Erythroblast (primary cell): Measurements from ENCODE around the gene CACNG6.
A peak's percentile ranks its signal among the peaks of the same experiment; 100 is the strongest.

Source experiments
- DNase-seq, 2 experiments: peaks; one replicate each; lab custom pipeline; 2025; lab: John Stamatoyannopoulos, UW
- GATA1 ChIP-seq: IDR thresholded peaks from 2 replicates; pipeline ENCODE4 v1.6.1; 2011; ENCODE audit warnings: low read depth, mild to moderate bottlenecking, control low read depth, low read length, moderate library complexity
- POLR2A ChIP-seq: IDR thresholded peaks from 2 replicates; pipeline ENCODE4 v1.6.1; 2011; ENCODE audit warnings: mild to moderate bottlenecking, low read length

The CACNG6 gene

DNA sequence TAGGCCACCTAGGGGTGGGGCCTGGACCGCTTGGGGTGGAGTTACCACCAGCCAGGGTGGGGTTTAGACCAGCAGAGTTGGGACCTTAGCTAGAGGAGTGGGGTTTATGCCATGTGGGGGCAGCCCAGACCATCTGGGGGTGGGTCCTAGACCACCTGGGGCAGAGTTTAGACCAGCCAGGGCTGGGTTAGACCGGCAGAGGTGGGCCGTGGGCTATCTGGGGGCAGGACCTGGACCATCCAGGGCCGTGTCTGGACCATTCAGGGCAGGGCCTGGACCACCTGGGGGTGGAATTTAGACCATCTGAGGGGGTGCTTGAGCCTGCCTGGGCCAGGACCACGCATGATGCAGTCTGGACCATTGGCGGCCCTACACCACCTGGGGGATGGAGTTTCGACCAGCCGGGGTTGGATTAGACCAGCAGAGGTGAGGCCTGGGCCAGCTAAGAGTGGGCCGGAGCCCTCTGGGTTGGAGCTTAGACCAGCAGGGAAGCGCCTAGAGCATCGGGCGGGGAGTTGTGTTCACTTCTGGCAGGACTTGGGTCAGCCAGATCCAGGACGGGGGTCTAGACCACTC is 10.0 kb upstream of the CACNG6 start:
- no peak for DNase-seq
- TF ChIP-seq GATA1: no peak
- no peak for TF ChIP-seq POLR2A

DNA sequence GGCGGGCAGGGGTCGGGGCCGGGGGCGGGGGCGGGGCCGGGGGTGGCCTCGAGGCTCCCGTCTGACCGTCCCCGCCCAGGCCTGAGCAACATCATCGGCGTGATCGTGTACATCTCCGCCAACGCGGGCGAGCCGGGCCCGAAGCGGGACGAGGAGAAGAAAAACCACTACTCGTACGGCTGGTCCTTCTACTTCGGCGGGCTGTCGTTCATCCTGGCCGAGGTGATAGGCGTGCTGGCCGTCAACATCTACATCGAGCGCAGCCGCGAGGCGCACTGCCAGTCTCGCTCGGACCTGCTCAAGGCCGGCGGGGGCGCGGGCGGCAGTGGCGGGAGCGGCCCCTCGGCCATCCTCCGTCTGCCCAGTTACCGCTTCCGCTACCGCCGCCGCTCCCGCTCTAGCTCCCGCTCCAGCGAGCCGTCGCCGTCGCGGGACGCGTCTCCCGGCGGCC is 9.4 kb upstream of the CACNG6 start:
- TF ChIP-seq GATA1 (no peak), POLR2A (no peak)
- DNase-seq: no peak

DNA sequence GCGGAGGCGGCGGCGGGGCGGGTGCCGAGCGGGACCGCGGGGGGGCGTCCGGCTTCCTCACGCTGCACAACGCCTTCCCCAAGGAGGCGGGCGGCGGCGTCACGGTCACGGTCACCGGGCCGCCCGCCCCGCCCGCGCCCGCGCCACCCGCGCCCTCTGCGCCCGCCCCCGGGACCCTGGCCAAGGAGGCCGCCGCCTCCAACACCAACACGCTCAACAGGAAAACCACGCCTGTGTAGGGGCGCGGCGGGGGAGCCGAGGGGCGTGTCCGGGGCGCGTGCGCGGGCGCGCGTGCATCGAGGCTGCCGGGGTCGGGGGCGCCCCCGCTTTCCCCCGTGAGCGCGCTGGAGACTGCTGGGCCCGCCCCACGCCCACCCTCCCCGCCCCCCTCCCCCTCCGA is 8.8 kb upstream of the CACNG6 start:
- TF ChIP-seq POLR2A (no peak), GATA1 (no peak)
- peak in 1 of 2 experiments; percentile 55 for DNase-seq

DNA sequence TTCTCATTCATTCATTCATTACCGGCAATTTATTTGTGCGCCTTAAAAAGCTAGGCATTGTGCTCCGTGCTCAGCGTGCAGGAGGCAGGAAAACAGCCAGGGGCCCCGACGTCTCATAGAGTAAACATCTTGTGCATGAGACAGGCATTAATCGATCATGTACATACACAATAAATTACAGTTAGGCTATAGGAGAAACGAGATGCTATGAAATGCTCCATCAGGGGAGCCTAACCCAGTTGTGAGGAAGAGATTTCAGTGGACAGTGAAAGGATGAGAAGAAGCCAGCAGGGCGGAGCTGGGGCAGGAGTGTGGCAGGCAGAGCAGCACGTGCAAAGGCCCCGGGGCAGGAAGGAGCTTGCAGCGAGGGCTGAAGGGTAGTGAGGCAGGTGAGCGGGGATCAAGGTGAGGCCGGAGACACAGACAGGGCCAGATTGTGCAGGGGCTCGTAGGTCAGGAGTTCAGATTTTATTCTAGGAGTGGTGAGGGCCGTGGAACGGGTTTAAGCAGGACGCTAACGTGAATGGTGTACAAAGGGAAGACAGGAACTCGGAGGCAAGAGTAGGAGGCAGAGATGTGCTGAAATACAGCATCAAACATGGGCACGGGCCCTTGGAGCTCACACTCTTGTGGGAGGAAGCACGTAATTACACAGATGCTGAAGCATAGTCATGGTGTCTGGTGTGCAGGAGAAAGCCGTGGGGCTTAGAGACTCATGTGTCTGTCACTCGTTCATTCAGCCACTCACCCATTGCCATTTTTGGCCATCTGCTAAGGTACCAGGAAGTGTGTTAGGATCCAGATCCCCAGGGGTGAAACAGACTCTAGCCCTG is 7.8 kb upstream of the CACNG6 start:
- no peak for TF ChIP-seq POLR2A
- TF ChIP-seq GATA1: no peak
- DNase-seq: no peak

DNA sequence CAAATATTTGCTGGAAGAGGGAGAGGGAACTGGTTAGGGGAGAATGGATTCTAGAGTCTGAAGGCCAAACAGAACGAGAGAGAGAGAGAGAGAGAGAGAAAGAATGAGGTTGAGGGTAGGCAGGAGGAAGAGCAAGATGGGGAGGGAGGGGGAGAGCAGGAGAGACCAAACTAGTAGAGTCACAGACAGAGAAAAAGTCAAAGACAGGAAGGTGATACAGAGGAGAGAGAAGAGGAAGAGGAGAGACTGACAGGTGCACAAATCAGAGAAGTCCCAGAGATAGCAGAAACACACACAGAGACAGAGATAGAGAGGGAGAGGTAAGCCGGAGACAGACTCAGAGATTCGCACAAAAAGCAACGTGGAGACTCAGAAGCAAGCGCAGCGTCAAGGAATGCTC is 5.6 kb upstream of the CACNG6 start:
- DNase-seq: no peak
- TF ChIP-seq GATA1 (no peak), POLR2A (no peak)

DNA sequence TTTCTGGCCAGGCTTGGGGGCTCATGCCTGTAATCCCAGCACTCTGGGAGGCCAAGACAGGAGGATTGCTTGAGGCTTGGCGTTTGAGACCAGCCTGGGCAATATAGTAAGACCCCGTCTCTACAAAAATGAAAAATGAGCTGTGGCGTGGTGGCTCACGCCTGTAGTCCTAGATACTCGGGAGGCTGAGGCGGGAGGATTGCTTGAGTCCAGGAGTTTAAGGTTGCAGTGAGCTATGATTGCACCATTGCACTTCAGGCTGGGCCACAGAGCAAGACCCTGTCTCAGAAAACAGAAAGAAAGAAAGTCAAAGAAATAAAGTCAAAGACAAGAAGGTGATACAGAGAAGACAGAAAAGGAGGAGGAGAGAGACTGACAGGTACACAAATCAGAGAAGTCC is 2.5 kb upstream of the CACNG6 start:
- DNase-seq: no peak

DNA sequence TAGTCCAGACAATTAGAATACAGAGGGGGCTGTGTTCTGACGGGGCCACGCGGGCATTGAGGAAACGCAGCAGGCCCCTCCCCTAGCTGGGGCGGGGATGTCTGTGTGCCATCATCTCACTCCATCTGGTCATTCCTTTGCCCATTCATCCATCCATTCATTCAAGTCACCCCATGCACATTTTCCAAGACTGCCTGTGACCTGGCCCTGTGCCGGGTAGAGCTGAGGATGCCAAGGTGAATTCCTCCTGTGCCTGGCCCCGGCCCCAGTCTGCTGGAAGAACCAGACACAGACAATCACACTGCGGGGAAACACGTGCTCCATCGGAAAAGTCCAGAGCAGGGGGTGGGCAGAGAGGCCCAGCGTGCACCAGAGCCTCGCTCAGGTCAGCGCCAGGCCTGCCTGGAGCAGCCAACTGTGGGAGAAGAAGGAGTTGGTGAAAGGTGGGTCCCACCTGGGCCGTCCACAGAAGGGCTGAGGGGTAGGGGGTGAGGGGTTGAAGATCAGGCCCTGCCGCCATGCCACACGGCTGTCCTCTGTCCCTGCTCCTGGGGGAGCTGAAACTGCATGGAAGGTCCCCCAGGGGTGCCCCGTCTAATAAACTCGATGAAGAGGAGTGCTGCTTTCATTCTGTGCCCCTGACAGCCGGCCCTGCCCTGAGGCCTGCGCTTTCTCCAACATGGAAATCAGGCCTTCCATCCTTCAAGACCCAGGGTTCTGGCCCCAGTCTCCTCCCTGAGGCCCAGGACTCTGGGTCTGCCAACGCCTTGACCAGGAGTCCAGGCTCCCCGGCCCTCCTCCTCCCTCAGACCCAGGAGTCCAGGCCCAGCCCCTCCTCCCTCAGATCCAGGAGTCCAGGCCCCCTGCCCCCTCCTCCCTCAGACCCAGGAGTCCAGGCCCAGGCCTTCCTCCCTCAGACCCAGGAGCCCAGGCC is 1.6 kb upstream of the CACNG6 start:
- TF ChIP-seq GATA1: no peak
- no peak for TF ChIP-seq POLR2A
- no peak for DNase-seq

More for the DNA sequence above, 2.5 kb upstream of the CACNG6 start:
- no peak for TF ChIP-seq POLR2A
- no peak for TF ChIP-seq GATA1

DNA sequence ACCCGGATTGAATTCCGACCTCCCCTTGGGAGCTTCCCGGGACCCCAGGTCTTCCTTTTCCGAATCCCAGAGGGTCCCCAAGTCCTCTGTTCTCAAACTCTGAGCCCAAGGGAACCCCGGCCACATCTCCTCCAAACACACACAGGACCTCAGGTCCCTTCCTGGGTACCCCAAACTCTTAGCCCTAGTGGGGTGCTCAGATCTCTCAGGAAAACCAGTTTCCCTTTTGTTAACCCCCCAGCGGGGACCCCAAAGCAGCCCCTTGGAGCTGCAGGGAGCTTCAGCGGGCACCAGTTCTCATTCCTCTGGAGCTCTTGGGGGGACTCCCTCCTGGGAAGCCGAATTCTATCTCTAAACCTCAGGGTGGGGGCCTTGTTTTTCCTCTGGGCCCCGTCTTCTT is 774 bp downstream of the CACNG6 start:
- no peak for TF ChIP-seq POLR2A
- TF ChIP-seq GATA1: no peak
- DNase-seq: no peak

DNA sequence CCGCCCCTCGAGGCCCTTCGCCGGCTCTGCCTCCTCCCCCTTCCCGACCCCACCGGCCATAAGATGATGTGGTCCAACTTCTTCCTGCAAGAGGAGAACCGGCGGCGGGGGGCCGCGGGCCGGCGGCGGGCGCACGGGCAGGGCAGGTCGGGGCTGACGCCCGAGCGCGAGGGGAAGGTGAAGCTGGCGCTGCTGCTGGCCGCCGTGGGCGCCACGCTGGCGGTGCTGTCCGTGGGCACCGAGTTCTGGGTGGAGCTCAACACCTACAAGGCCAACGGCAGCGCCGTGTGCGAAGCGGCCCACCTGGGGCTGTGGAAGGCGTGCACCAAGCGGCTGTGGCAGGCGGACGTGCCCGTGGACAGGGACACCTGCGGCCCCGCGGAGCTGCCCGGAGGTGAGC is 1.4 kb downstream of the CACNG6 start:
- TF ChIP-seq GATA1: no peak
- TF ChIP-seq POLR2A: no peak
- no peak for DNase-seq

DNA sequence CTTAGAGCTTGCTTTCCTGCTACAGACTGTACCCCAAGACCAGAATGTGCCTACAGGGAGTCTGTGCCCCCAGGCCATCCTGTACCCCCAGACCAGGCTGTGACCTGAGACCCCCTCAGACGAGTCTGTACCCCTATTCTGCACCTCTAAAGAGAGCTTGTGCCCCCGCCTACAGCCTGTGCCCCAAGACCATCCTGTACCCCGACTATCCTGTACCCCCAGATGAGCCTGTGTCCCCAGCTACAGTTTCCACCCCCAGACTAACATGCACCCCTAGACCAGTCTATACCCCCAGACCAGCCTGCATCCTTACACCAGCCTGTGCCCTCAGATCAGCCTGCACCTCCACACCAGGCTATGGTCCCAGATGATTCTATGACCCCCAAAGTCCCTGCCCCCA is 2.0 kb downstream of the CACNG6 start:
- TF ChIP-seq POLR2A (no peak), GATA1 (no peak)
- no peak for DNase-seq

DNA sequence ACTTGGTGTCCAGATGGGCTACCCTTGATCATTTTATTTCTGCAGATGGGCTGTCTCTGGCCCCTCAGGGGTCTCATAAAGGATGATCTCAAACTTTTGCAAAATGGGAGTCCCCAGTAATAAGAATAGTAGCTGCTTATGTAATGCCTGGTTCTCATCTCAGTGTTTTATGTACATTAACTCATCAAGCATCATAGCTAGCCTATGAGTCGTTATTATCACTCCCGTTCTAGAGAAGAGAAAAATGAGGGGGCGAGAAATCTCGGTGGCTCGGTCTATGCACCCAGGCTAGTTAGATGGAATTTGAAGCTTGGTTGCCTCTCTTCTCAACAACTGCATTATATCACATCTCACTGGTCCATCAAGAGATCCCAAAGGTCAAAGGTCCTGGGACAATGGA is 3.4 kb downstream of the CACNG6 start:
- no peak for DNase-seq
- TF ChIP-seq GATA1 (no peak), POLR2A (no peak)

DNA sequence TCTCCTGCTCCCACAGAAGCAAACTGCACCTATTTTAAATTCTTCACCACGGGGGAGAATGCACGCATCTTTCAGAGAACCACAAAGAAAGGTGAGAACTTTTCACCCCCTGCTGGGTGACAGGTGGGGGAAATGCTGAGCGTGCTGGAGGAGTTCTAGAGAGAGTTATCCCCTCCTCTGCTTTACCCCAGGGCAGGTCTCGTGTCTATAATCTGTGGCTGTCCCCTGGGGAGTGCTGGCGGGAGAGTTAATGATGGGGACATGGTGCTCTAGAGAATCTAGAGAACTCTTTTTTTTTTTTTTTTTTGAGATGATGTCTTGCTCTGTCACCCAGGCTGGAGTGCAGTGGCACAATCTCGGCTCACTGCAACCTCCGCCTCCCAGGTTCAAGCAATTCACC is 6.8 kb downstream of the CACNG6 start:
- DNase-seq: no peak
- TF ChIP-seq POLR2A (no peak), GATA1 (no peak)

DNA sequence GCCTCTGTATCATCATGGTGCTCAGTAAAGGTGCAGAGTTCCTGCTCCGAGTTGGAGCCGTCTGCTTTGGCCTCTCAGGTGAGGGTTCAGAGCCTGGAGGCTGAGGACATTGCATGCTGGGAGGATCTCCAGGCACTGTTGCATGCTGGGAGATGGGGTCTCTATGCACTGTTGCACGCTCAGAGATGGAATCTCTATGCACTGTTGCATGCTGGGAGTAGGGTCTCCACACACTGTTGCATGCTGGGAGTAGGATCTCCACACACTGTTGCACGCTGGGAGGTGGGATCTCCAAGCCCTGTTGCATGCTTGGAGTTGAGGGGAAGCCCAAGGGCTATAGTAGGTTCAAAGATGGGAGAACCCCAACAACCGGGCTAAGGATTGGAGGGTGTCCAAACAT is 8.3 kb downstream of the CACNG6 start:
- no peak for DNase-seq
- TF ChIP-seq POLR2A (no peak), GATA1 (no peak)
